Neural cell (in vitro differentiated cells): ENCODE data around the gene ETV3.

ENCODE experiments used
- EP300 ChIP-seq: fragments of 450-650 bp; conservative IDR thresholded peaks from 2 replicates; pipeline ENCODE4 v1.6.1; 2014; ENCODE audit warnings: antibody characterized with exemption, mild to moderate bottlenecking, moderate library complexity; ENCODE audit not compliant: poor library complexity, severe bottlenecking
- EZH2 ChIP-seq: fragments of 200-600, 300-800 bp; shearing (Covaris generic), sonication (generic); IDR thresholded peaks from 2 replicates; pipeline ENCODE4 v1.6.1; 2014; ENCODE audit warnings: antibody characterized with exemption, low read length, borderline replicate concordance, mild to moderate bottlenecking; ENCODE audit not compliant: insufficient read depth, poor library complexity, severe bottlenecking
- MXI1 ChIP-seq: fragments of 450-650 bp; conservative IDR thresholded peaks from 2 replicates; pipeline ENCODE4 v1.6.1; 2014; ENCODE audit warnings: antibody characterized with exemption, mild to moderate bottlenecking; ENCODE audit not compliant: poor library complexity, severe bottlenecking
- POLR2AphosphoS5 ChIP-seq: IDR thresholded peaks from 2 replicates; pipeline ENCODE4 v1.6.1; 2012
- RAD21 ChIP-seq: fragments of 450-650 bp; conservative IDR thresholded peaks from 2 replicates; pipeline ENCODE4 v1.6.1; 2014; ENCODE audit warnings: antibody characterized with exemption, mild to moderate bottlenecking, moderate library complexity
- SMC3 ChIP-seq: fragments of 450-650 bp; conservative IDR thresholded peaks from 2 replicates; pipeline ENCODE4 v1.6.1; 2014; ENCODE audit warnings: antibody characterized with exemption, mild to moderate bottlenecking, moderate library complexity; ENCODE audit not compliant: poor library complexity
- TAF1 ChIP-seq: IDR thresholded peaks from 2 replicates; pipeline ENCODE4 v1.6.1; 2012; ENCODE audit warnings: low read depth
- TF ChIP-seq, protein P1 (sequence below): fragments of 450-650 bp; IDR thresholded peaks from 2 replicates; pipeline ENCODE4 v1.5.1; 2014; ENCODE audit warnings: antibody characterized with exemption, mild to moderate bottlenecking, moderate library complexity; ENCODE audit not compliant: poor library complexity, severe bottlenecking
- TF ChIP-seq, protein P2 (sequence below): IDR thresholded peaks from 2 replicates; pipeline ENCODE4 v1.6.1; 2012; ENCODE audit warnings: borderline replicate concordance

DNA sequence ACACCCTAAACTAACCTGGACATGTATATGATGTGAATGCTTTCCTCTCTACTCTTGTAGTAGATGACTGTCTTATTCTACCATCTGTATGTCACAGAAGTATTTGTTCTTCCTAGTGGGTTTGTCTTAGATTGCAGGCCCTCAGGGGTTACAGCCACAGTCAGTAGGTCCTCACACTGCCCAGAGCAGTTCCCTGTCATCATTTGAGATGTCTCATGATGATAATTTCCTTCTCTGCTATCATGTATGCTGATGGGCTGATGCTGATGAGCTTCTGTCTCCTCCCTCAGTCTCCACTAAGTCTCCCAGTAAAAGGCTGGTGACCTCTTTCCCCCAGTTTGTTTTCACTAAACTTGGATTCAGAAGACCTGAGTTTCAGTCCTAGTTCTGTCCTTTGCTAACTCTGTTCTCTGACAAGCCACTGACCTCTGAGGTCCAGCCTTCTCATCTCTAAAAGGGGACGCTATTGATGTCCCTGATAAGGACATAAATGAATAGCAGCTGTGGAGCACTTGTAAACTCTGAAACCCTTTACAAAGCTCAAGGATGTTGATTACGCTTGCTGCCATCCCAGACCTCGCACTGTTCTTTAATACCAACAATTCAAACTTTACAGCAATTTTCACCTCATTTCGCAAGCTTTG is 3.1 kb upstream of the ETV3 start:
- TF ChIP-seq EZH2 (no peak), POLR2AphosphoS5 (no peak), MXI1 (no peak), TAF1 (no peak), SMC3 (no peak), EP300 (no peak), RAD21 (no peak)
- TF ChIP-seq, protein P1, sequence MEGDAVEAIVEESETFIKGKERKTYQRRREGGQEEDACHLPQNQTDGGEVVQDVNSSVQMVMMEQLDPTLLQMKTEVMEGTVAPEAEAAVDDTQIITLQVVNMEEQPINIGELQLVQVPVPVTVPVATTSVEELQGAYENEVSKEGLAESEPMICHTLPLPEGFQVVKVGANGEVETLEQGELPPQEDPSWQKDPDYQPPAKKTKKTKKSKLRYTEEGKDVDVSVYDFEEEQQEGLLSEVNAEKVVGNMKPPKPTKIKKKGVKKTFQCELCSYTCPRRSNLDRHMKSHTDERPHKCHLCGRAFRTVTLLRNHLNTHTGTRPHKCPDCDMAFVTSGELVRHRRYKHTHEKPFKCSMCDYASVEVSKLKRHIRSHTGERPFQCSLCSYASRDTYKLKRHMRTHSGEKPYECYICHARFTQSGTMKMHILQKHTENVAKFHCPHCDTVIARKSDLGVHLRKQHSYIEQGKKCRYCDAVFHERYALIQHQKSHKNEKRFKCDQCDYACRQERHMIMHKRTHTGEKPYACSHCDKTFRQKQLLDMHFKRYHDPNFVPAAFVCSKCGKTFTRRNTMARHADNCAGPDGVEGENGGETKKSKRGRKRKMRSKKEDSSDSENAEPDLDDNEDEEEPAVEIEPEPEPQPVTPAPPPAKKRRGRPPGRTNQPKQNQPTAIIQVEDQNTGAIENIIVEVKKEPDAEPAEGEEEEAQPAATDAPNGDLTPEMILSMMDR, result no peak
- TF ChIP-seq, protein P2, sequence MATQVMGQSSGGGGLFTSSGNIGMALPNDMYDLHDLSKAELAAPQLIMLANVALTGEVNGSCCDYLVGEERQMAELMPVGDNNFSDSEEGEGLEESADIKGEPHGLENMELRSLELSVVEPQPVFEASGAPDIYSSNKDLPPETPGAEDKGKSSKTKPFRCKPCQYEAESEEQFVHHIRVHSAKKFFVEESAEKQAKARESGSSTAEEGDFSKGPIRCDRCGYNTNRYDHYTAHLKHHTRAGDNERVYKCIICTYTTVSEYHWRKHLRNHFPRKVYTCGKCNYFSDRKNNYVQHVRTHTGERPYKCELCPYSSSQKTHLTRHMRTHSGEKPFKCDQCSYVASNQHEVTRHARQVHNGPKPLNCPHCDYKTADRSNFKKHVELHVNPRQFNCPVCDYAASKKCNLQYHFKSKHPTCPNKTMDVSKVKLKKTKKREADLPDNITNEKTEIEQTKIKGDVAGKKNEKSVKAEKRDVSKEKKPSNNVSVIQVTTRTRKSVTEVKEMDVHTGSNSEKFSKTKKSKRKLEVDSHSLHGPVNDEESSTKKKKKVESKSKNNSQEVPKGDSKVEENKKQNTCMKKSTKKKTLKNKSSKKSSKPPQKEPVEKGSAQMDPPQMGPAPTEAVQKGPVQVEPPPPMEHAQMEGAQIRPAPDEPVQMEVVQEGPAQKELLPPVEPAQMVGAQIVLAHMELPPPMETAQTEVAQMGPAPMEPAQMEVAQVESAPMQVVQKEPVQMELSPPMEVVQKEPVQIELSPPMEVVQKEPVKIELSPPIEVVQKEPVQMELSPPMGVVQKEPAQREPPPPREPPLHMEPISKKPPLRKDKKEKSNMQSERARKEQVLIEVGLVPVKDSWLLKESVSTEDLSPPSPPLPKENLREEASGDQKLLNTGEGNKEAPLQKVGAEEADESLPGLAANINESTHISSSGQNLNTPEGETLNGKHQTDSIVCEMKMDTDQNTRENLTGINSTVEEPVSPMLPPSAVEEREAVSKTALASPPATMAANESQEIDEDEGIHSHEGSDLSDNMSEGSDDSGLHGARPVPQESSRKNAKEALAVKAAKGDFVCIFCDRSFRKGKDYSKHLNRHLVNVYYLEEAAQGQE, result no peak
